Measurements from ENCODE around the gene STX2. TPM values are rescaled to one million over a fixed set of nuclear protein-coding genes. Genes with fewer than 3 reads are reported as not detected.
"Not testable (repeated sequence)": the region's sequence is repeated elsewhere in the genome, so short reads cannot be mapped to it uniquely, and the experiment has no call there.

Gene STX2
- total RNA-seq, 4 donors from 2014 or later, result 30.6 to 37.6 (median 33.5) TPM

DNA sequence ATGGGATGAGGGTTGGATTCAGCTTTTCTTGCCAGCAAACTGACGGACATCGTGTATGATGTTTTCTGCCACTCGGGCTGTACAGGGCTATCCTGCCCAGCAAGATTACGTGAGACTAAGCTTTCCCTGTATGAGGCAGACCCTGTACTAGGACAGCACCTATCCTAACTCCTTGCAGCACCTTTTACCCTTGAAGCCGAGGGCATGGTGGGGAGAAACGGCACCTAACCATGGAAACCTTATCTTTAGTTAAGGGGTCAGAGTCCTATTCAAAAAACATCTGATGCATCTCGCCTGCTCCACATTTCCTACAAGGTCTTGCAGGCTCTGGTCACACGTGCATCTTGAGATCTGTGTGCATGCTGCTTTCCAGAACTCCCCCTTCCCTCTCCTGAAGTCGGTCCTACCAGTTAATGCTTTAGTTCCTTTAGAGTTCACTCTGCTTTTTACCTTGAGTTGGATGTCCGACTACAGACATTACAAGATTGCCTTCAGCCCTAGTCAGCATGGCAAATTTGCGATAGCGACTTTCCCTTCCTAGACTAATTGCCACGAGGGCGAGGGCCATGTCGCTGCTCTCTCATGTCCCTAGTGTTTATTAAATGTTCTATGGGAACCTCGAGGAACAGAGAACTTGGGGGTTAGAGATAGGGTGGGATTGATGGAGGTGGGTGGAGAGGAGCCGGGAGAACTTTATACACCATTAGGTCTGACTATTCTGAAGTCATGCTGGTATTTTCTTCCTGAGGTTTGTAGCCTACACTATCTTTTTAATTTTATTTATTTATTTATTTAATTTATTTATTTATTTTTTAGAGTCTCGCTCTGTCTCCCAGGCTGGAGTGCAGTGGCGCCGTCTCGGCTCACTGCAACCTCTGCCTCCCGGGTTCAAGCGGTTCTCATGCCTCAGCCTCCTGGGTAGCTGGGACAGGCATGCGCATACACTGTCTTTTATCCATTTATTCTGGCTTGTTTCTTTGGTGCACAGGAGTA is 39.4 kb upstream of the STX2 start:
- TF ChIP-seq, protein P1, sequence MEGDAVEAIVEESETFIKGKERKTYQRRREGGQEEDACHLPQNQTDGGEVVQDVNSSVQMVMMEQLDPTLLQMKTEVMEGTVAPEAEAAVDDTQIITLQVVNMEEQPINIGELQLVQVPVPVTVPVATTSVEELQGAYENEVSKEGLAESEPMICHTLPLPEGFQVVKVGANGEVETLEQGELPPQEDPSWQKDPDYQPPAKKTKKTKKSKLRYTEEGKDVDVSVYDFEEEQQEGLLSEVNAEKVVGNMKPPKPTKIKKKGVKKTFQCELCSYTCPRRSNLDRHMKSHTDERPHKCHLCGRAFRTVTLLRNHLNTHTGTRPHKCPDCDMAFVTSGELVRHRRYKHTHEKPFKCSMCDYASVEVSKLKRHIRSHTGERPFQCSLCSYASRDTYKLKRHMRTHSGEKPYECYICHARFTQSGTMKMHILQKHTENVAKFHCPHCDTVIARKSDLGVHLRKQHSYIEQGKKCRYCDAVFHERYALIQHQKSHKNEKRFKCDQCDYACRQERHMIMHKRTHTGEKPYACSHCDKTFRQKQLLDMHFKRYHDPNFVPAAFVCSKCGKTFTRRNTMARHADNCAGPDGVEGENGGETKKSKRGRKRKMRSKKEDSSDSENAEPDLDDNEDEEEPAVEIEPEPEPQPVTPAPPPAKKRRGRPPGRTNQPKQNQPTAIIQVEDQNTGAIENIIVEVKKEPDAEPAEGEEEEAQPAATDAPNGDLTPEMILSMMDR (IDR thresholded peaks at IDR 0.05), result no peak
- ATAC-seq (ENCODE audit: low FRiP score) (no peak), DNase-seq (ENCODE audit: low spot score) (no peak)

- DNase-seq (ENCODE audit: low spot score) (no peak), ATAC-seq (ENCODE audit: low FRiP score) (no peak)
- TF ChIP-seq, protein P1 (IDR thresholded peaks at IDR 0.05), result no peak
These were observed 38.3 kb upstream of the STX2 start for GRCh38 chr12:130877333-130877732.

DNA sequence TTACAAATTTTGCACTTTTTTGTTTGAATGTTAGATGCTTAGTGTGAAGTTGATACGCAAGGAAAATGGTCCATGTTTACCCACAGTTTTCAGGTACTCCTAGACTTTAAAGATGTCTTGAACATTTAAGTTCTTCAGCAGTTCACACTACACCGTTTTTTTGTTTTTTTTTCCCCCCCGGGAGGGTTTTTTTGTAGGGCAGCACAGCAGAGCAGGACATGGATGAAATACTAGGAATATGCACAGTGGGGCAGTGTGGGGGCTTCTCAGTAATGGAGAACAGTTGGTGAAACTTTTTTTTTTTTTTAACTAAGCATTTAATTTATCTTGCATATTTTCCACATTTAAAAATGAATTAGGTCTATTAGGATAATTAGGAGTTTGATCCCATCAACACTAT is 37.7 kb upstream of the STX2 start:
- DNase-seq (ENCODE audit: low spot score), result no peak
- TF ChIP-seq, protein P1 (IDR thresholded peaks at IDR 0.05), result no peak
- ATAC-seq (ENCODE audit: low FRiP score), result no peak

DNA sequence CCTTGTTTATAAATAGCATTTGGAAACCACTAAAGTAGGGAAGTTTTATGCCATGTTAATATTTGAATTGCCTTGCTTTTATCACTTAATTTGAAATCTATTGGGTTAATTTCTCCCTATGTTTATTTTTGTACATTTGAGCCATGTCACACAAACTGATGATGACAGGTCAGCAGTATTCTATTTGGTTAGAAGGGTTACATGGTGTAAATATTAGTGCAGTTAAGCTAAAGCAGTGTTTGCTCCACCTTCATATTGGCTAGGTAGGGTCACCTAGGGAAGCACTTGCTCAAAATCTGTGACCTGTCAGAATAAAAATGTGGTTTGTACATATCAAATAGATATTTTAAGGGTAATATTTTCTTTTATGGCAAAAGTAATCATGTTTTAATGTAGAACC is 37.2 kb upstream of the STX2 start:
- TF ChIP-seq, protein P1 (IDR thresholded peaks at IDR 0.05), result no peak
- ATAC-seq (ENCODE audit: low FRiP score), result no peak
- no peak for DNase-seq (ENCODE audit: low spot score)

DNA sequence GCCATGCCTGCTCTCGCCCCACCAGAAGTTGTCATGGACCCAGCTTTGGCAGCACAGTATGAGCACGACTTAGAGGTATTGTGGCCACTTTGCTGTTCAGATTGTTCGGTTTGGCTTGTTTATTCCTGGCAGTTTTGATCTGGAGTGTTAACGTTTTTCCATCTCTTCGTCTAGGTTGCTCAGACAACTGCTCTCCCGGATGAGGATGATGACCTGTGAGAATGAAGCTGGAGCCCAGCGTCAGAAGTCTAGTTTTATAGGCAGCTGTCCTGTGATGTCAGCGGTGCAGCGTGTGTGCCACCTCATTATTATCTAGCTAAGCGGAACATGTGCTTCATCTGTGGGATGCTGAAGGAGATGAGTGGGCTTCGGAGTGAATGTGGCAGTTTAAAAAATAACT is 36.7 kb upstream of the STX2 start:
- not testable (repeated sequence) for ATAC-seq (ENCODE audit: low FRiP score); DNase-seq (ENCODE audit: low spot score)

DNA sequence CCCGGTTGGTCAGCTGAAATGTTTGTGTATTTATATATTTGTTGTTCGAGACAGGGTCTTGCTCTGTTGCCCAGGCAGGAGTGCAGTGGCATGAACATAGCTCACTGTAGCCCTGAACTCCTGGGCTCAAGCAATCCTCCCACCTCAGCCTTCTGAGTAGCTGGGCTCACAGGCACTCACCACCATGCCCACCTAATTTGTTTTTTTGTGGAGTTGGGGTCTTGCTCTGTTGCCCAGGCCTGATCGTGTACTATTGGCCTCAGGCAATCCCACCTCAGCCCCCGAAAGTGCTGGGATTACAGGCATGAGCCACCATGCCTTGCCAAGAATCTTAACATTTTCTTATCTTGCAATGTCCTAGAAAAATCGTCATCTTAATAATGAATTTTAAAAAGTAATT is 36.1 kb upstream of the STX2 start:
- TF ChIP-seq, protein P1 (IDR thresholded peaks at IDR 0.05), result no peak
- no peak for ATAC-seq (ENCODE audit: low FRiP score)
- DNase-seq (ENCODE audit: low spot score), result no peak

GRCh38 chr12:130874696-130875095 is 35.6 kb upstream of the STX2 start:
- TF ChIP-seq, protein P1 (IDR thresholded peaks at IDR 0.05), result no peak
- ATAC-seq (ENCODE audit: low FRiP score), result no peak
- DNase-seq (ENCODE audit: low spot score), result no peak
